Fibroblast of skin of left quadriceps (primary cell): Measurements from ENCODE around the gene KRT81.
"Not testable (repeated sequence)": the region's sequence is repeated elsewhere in the genome, so short reads cannot be mapped to it uniquely, and the experiment has no call there.

Source experiments
- DNase-seq, 2 experiments: peaks; one replicate each; pipeline ENCODE4 v3.0.0-alpha.2; 2013; ENCODE audit warnings: low read depth in 2 of 2

Gene KRT81

GRCh38 chr12:52241205-52241842 is 50.0 kb downstream of the KRT81 start:
- DNase-seq: no peak

- DNase-seq: not testable (repeated sequence)
Observed at GRCh38 chr12:52240247-52240646, 51.1 kb downstream of the KRT81 start.

GRCh38 chr12:52239767-52240166 is 51.6 kb downstream of the KRT81 start:
- no peak for DNase-seq

- DNase-seq: no peak
Observed at GRCh38 chr12:52238916-52239646, 52.3 kb downstream of the KRT81 start.

- no peak for DNase-seq
Observed at GRCh38 chr12:52238207-52238840, 53.0 kb downstream of the KRT81 start.

- no peak for DNase-seq
Observed at GRCh38 chr12:52236386-52237050, 54.8 kb downstream of the KRT81 start.
